ENCODE data around the gene PROX1.

DNA sequence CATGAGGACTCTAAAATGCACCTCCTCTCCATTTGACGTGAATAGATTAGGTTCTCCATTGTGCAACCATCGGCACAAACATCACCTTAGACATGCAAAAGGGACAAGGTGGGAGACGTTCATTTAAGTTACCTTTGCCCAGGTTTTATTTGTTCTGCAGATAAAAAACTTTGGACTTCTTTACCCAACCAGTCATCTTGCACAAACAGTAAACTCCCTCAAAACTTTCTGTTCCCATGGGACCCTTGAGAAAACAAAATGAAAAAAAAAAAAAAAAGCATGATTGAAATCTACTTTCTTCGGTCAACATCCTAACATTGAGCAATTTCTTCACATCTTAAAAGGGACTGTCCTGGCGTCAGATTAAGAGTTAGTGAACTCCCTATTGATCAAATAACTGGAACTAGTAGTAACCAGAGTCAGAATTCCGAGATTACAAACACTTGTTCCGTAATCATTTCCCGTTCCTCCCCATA is 31.4 kb upstream of the PROX1 start:
- TF ChIP-seq, protein P1, sequence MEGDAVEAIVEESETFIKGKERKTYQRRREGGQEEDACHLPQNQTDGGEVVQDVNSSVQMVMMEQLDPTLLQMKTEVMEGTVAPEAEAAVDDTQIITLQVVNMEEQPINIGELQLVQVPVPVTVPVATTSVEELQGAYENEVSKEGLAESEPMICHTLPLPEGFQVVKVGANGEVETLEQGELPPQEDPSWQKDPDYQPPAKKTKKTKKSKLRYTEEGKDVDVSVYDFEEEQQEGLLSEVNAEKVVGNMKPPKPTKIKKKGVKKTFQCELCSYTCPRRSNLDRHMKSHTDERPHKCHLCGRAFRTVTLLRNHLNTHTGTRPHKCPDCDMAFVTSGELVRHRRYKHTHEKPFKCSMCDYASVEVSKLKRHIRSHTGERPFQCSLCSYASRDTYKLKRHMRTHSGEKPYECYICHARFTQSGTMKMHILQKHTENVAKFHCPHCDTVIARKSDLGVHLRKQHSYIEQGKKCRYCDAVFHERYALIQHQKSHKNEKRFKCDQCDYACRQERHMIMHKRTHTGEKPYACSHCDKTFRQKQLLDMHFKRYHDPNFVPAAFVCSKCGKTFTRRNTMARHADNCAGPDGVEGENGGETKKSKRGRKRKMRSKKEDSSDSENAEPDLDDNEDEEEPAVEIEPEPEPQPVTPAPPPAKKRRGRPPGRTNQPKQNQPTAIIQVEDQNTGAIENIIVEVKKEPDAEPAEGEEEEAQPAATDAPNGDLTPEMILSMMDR (IDR thresholded peaks at IDR 0.05; ENCODE audit: low read depth, low read length), result no peak
- TF ChIP-seq EZH2phosphoT487 (IDR thresholded peaks at IDR 0.05; ENCODE audit: low read depth), result no peak
